Esophagus muscularis mucosa (tissue), 4 donors: ENCODE measurements around the gene MIAT. TPM values are rescaled to one million over a fixed set of nuclear protein-coding genes. Genes with fewer than 3 reads are reported as not detected.
A peak's percentile ranks its signal among the peaks of the same experiment; 100 is the strongest.

Source experiments
- DNase-seq: peaks from one replicate; pipeline ENCODE4 v3.0.0-alpha.2; 2017; ENCODE audit errors: extremely low spot score
- H3K27ac ChIP-seq, 4 donors: fragments of 200-600 bp; sonication (generic); replicated peaks in 1 of 4; 1 replicate in 3 of 4; 2 replicates in 1 of 4; pipeline ENCODE4 v1.5.1; 2016 to 2019; ENCODE audit warnings: mild to moderate bottlenecking in 1 of 4
- H3K27me3 ChIP-seq, 4 donors: fragments of 200-600 bp; sonication (generic); one replicate each; pipeline versions ENCODE4 v1.5.1 to v1.6.0; 2016 to 2019
- H3K36me3 ChIP-seq, 4 donors: fragments of 200-600 bp; sonication (generic); one replicate each; pipeline ENCODE4 v1.5.1; 2016 to 2019
- H3K4me1 ChIP-seq, 4 donors: fragments of 200-600 bp; sonication (generic); one replicate each; pipeline ENCODE4 v1.5.1; 2016 to 2019
- H3K4me3 ChIP-seq, 4 donors: fragments of 200-600 bp; sonication (generic); 1 replicate in 2 of 4; 2 replicates in 2 of 4; pipeline ENCODE4 v1.5.1; 2016 to 2019; ENCODE audit warnings: mild to moderate bottlenecking in 4 of 4, moderate library complexity in 1 of 4
- H3K9me3 ChIP-seq, 4 donors: fragments of 200-600 bp; sonication (generic); 1 replicate in 3 of 4; 2 replicates in 1 of 4; pipeline ENCODE4 v1.5.1; 2016 to 2019
- CTCF ChIP-seq, 3 experiments: fragments of 200-600 bp in 2 of 3; fragments of 450-650 bp in 1 of 3; sonication (generic) in 2 of 3; IDR thresholded peaks; one replicate each; pipeline ENCODE4 v1.5.1; 2017 to 2019; ENCODE audit warnings: antibody characterized with exemption in 3 of 3, mild to moderate bottlenecking in 2 of 3, moderate library complexity in 1 of 3
- EP300 ChIP-seq: sonication (generic); formaldehyde crosslinking; IDR thresholded peaks from one replicate; pipeline ENCODE4 v1.6.1; 2017; ENCODE audit warnings: antibody characterized with exemption
- POLR2A ChIP-seq: fragments of 450-650 bp; IDR thresholded peaks from one replicate; pipeline ENCODE4 v1.6.1; 2017; ENCODE audit warnings: antibody characterized with exemption, moderate library complexity, mild to moderate bottlenecking, low read depth
- POLR2AphosphoS5 ChIP-seq, 2 donors: sonication (generic); formaldehyde crosslinking; IDR thresholded peaks; one replicate each; pipeline ENCODE4 v1.6.1; 2017; ENCODE audit warnings: antibody characterized with exemption in 2 of 2
- WGBS: methylation state at CpG from one replicate; pipeline ENCODE4 v1.1.5; 2018; 5-methylcytosine and 5-hydroxymethylcytosine counted together
- intact Hi-C: fragments of 100-400 bp; cut with DNase I; formaldehyde crosslinking; loops from one replicate; pipeline ENCODE4 v1.15.1; 2023
- total RNA-seq, 4 donors: library from RNA; depleted of rRNA; stranded (reverse); fragments of >200 nt; gene quantifications; one replicate each; pipeline versions ENCODE4 v1.1.0 to v1.2.1, GENCODE V29; 2016

Gene MIAT
- total RNA-seq, 4 donors from 2014 or later: 0.19 to 1.2 (median 0.38) TPM

- Histone ChIP-seq H3K27me3 (peaks cover 0 to 80% (median 21%) of the 10 kb centered on the region in 4 donors), H3K9me3 (no peaks in the 10 kb centered on the region), H3K27ac (no peak overlapping the region), H3K4me1 (peaks cover 18 to 33% (median 21%) of the 10 kb centered on the region in 4 donors), H3K36me3 (no peaks in the 10 kb centered on the region), H3K4me3 (no peak overlapping the region)
- no peak for DNase-seq
- WGBS: 94% methylated on average over 2 of the region's 2 CpGs
- no peak for TF ChIP-seq POLR2AphosphoS5 (IDR thresholded peaks at IDR 0.05)
- intact Hi-C loops: no loop called here
Measured at GRCh38 chr22:26662160-26662559, 4.8 kb downstream of the MIAT start.

- DNase-seq: no peak
- no peak overlapping the region for H3K27ac ChIP-seq
- no peaks in the 10 kb centered on the region for H3K36me3 ChIP-seq
- H3K4me1 ChIP-seq: peaks cover 7 to 20% (median 9%) of the 10 kb centered on the region in 4 donors
- intact Hi-C loops: no loop called here
- TF ChIP-seq CTCF (IDR thresholded peaks at IDR 0.05): no peak
- TF ChIP-seq POLR2A: no peak
- TF ChIP-seq POLR2AphosphoS5 (IDR thresholded peaks at IDR 0.05): no peak
- no peak for TF ChIP-seq EP300
- WGBS: 85% methylated on average over 9 of the region's 9 CpGs
- H3K27me3 ChIP-seq: peaks cover 0 to 79% (median 8%) of the 10 kb centered on the region in 4 donors
- H3K9me3 ChIP-seq: no peaks in the 10 kb centered on the region
- no peak overlapping the region for H3K4me3 ChIP-seq
Measured at GRCh38 chr22:26663374-26663923, 6.1 kb downstream of the MIAT start.

- intact Hi-C loops: no loop called here
- H3K27me3 ChIP-seq: peaks cover 0 to 60% (median under 1%) of the 10 kb centered on the region in 4 donors
Measured at GRCh38 chr22:26665813-26666231, 8.4 kb downstream of the MIAT start.

GRCh38 chr22:26667140-26667539 lies 9.8 kb downstream of the MIAT start:
- 79% methylated on average over 12 of the region's 13 CpGs for WGBS
- intact Hi-C loops: no loop called here

More at GRCh38 chr22:26665813-26666231, 8.4 kb downstream of the MIAT start:
- no peak overlapping the region for H3K4me3 ChIP-seq
- TF ChIP-seq CTCF (IDR thresholded peaks at IDR 0.05) (no peak), EP300 (no peak), POLR2A (no peak), POLR2AphosphoS5 (IDR thresholded peaks at IDR 0.05) (no peak)
- no peak for DNase-seq
- H3K36me3 ChIP-seq: no peaks in the 10 kb centered on the region
- no peak overlapping the region for H3K27ac ChIP-seq
- WGBS: 2% methylated on average over 4 of the region's 4 CpGs
- H3K4me1 ChIP-seq: peaks cover 0 to 11% (median 0%) of the 10 kb centered on the region in 4 donors
- H3K9me3 ChIP-seq: no peaks in the 10 kb centered on the region

GRCh38 chr22:26669060-26669481 lies 11.7 kb downstream of the MIAT start:
- Histone ChIP-seq H3K36me3 (no peaks in the 10 kb centered on the region), H3K27me3 (peaks cover 0 to 33% (median 0%) of the 10 kb centered on the region in 4 donors), H3K4me3 (no peak overlapping the region), H3K9me3 (no peaks in the 10 kb centered on the region), H3K27ac (no peak overlapping the region), H3K4me1 (peaks cover 13 to 30% (median 16%) of the 10 kb centered on the region in 4 donors)
- TF ChIP-seq CTCF (IDR thresholded peaks at IDR 0.05) (peak in 1 of 3 experiments; percentile 13), POLR2AphosphoS5 (IDR thresholded peaks at IDR 0.05) (no peak)
- DNase-seq: no peak
- WGBS: 100% methylated on average over 1 of the region's 2 CpGs
- intact Hi-C loops: no loop called here

More at GRCh38 chr22:26667140-26667539, 9.8 kb downstream of the MIAT start:
- Histone ChIP-seq H3K4me1 (peaks cover 3 to 16% (median 5%) of the 10 kb centered on the region in 4 donors), H3K9me3 (no peaks in the 10 kb centered on the region), H3K4me3 (no peak overlapping the region), H3K36me3 (no peaks in the 10 kb centered on the region), H3K27ac (no peak overlapping the region), H3K27me3 (peaks cover 0 to 46% (median 0%) of the 10 kb centered on the region in 4 donors)
- no peak for TF ChIP-seq CTCF (IDR thresholded peaks at IDR 0.05)
- TF ChIP-seq EP300: no peak
- no peak for TF ChIP-seq POLR2AphosphoS5 (IDR thresholded peaks at IDR 0.05)
- TF ChIP-seq POLR2A: no peak
- DNase-seq: no peak
